ENCODE measurements around the gene LRRC63.

The LRRC63 gene

DNA sequence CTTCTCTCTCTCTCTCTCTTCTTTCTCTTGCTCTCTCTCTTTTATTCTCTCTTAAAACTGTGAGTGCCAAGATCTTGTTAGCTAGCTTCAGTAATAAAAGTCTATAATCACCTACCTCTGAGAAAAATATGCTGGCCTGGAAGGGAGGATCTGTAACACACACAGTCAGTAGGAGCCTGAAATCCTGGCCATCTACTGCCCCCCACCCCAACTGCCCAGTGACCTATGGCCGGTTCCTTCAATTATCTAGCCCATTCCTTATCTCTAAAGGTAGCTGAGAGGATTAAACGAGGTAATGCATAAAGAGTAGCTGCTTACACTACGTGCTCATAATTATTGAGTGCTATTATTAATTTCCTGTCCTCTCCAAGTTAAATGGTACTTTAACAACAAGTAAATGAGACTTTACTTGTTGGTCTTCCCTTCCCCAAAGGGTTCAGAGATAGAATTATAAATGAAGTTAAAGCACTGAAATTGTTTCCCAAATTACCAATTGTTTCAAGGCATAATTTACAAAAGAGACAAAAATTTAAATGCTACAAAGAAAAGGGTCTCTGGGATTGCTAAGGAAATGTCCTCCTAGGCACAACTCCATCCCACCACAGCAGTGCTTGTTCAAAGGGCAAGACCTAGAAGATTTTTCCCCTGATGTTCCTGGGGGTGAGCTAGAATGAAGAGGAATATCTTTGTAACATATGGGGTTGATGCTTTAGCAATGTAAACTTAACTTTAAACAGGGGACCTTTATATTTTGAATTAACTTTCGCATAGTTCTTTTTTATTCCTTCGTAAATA, 31.6 kb upstream of the LRRC63 start:
- no peak for DNase-seq (ENCODE audit: low read depth)
- H3K4me3 ChIP-seq (ENCODE audit: low read depth, low read length): no peak overlapping the region
- in situ Hi-C loops (cut with HindIII; ENCODE audit: low sequenced_read_pairs): no loop called here
- TF ChIP-seq, protein P1, sequence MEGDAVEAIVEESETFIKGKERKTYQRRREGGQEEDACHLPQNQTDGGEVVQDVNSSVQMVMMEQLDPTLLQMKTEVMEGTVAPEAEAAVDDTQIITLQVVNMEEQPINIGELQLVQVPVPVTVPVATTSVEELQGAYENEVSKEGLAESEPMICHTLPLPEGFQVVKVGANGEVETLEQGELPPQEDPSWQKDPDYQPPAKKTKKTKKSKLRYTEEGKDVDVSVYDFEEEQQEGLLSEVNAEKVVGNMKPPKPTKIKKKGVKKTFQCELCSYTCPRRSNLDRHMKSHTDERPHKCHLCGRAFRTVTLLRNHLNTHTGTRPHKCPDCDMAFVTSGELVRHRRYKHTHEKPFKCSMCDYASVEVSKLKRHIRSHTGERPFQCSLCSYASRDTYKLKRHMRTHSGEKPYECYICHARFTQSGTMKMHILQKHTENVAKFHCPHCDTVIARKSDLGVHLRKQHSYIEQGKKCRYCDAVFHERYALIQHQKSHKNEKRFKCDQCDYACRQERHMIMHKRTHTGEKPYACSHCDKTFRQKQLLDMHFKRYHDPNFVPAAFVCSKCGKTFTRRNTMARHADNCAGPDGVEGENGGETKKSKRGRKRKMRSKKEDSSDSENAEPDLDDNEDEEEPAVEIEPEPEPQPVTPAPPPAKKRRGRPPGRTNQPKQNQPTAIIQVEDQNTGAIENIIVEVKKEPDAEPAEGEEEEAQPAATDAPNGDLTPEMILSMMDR (IDR thresholded peaks at IDR 0.05; ENCODE audit: low read depth, low read length, missing control alignments): no peak

GRCh38 chr13:46181377-46181839, 30.3 kb upstream of the LRRC63 start:
- TF ChIP-seq, protein P1 (IDR thresholded peaks at IDR 0.05; ENCODE audit: low read depth, low read length, missing control alignments): no peak
- H3K4me3 ChIP-seq (ENCODE audit: low read depth, low read length): no peak overlapping the region
- in situ Hi-C loops (cut with HindIII; ENCODE audit: low sequenced_read_pairs): no loop called here
- no peak for DNase-seq (ENCODE audit: low read depth)

GRCh38 chr13:46181840-46182490, 29.8 kb upstream of the LRRC63 start, which contains the start of gene LCP1:
LCP1 (minus strand) TSS chr13:46182177; CDS start chr13:46159662, 22,515 bp downstream.
- in situ Hi-C loops (cut with HindIII; ENCODE audit: low sequenced_read_pairs): no loop called here
- DNase-seq (ENCODE audit: low read depth): no peak
- H3K4me3 ChIP-seq (ENCODE audit: low read depth, low read length): no peak within 1 kb of the TSS
- TF ChIP-seq, protein P1 (IDR thresholded peaks at IDR 0.05; ENCODE audit: low read depth, low read length, missing control alignments): no peak

DNA sequence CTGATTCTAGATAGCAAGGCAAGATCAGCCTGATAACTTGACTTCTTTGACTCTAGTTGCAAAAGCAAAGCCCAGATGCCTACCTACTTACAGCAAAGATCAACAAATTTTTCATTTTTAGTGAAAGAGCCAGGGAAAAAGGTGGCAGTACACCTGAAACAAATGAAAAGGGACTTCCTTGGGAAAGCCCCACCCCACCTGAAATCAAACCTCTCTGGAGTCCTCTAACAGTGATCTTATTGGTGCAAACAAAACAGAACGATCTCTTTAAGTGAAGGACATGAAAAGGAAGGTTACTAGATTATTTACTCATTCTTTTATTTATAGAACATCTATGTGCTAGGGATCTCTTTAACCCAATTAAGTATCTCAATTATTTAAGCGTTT, 29.2 kb upstream of the LRRC63 start:
- in situ Hi-C loops (cut with HindIII; ENCODE audit: low sequenced_read_pairs): no loop called here
- DNase-seq (ENCODE audit: low read depth): no peak
- H3K4me3 ChIP-seq (ENCODE audit: low read depth, low read length): no peak overlapping the region
- TF ChIP-seq, protein P1 (IDR thresholded peaks at IDR 0.05; ENCODE audit: low read depth, low read length, missing control alignments): no peak

DNA sequence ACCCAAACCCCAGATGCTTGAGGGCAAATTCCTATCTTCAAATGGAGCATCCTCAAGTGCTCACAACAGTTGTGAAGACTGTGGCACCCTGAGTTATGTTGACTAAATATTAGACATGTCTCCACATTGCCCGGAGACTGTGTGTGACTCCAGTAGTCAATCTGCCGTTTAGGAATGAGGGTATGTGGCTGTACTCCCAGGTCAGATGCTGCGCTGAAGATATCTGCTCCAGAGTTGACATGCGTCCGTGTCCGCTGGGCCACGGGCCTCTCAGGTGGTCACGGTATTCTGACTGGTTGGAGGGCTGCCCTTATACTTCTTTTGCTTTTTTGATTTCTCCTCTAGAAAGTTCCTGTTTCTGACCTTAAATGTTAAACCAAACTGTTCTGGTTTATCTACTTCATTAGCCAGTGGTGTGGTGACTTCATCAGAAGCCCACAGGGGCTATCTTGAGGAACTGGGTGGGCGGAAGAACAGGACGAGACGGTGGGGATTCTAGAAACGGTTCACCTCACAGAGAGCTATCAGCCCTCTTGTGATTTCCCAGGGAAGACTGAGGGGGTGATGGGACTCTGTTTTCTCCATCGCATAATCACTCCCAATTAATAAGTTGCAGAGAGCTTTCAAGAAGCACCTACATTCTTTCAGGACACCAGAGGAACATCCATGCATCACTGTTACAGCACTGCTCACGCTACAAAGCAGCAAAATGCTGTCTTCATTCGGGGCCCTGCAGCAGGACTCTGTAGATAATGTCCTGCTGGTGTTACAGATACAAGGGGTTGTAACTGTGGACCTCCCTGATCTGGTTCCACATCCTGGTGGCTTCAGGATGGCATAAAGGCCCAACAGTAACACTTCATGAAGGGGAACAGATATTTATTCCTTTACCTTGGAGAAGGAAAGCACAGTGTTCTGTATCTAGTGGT, 28.4 kb upstream of the LRRC63 start:
- TF ChIP-seq, protein P1 (IDR thresholded peaks at IDR 0.05; ENCODE audit: low read depth, low read length, missing control alignments): no peak
- in situ Hi-C loops (cut with HindIII; ENCODE audit: low sequenced_read_pairs): no loop called here
- no peak for DNase-seq (ENCODE audit: low read depth)
- H3K4me3 ChIP-seq (ENCODE audit: low read depth, low read length): no peak overlapping the region

DNA sequence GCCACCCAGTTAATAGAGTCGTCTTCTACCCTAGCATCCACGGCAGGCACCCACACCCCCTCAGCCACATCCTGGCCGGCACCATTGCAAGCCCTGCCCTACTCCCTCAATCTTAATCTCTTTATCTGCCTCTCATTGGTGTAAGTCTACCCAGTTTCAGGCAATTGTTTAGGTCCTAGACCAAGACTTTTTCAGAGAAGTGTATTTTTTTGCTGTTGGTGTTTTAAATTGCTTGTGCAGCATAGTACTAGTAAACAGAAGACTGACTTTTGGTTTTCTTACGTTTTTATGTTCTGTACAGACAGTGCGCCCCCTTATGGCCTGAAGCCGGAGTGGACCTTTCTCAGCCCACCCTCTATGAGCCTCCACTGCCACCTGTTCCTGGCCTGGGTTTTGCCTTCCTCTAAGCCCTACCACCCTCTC, 27.4 kb upstream of the LRRC63 start:
- no peak overlapping the region for H3K4me3 ChIP-seq (ENCODE audit: low read depth, low read length)
- TF ChIP-seq, protein P1 (IDR thresholded peaks at IDR 0.05; ENCODE audit: low read depth, low read length, missing control alignments): peak; percentile 51
- no peak for DNase-seq (ENCODE audit: low read depth)
- in situ Hi-C loops (cut with HindIII; ENCODE audit: low sequenced_read_pairs): no loop called here
